Measurements from ENCODE around the gene GLIPR1L1. TPM values are rescaled to one million over a fixed set of nuclear protein-coding genes. Genes with fewer than 3 reads are reported as not detected.

The GLIPR1L1 gene
- total and polyA plus RNA-seq, 2 experiments from 2014 or later: 4.4 TPM; not detected in 1

DNA sequence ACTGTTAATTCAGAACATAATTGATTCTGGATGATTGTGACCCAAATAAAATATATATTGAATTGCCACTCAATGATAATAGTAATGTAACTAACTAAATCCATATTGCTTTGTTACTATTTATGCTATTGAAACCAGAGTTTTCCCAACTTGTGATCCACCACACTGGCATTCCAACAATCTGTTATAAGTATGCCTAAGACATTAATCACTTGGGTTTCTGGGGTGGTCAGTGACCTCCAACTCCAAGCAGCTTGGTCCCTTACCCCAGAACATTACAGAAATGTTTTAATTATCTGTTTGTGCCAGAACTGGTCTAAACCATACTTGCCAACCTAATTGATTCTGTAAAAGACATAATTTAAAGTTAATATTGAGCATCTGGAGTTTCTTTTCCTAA lies 19.0 kb upstream of the GLIPR1L1 start (continued):
- no peak for TF ChIP-seq EZH2 (IDR thresholded peaks at IDR 0.05; ENCODE audit: low read depth, unreplicated experiment)

DNA sequence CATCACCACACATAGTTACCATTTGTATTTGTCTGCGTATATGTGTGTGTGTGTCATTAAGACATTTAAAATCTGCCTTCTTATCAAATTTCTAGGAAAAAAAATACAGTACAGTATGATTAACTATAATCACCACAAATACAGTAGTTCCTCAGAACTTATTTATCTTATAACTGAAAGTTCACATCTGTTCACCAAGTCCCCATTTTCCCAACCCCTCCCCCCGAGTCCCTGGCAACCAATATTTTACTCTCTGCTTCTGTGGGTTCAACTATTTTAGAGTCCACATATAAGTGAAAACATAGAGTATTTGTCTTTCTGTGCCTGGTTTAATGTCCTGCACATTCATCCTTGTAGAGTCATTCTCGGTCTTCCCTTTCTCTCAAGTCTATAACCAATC lies 16.7 kb upstream of the GLIPR1L1 start:
- no peaks in the 10 kb centered on the region for H3K4me1 ChIP-seq (ENCODE audit: insufficient read depth)
- H3K9me3 Mint-ChIP-seq: no peaks in the 10 kb centered on the region
- H3K79me2 ChIP-seq (replicated peaks; ENCODE audit: insufficient read depth): no peaks in the 10 kb centered on the region
- no peaks in the 10 kb centered on the region for H3K36me3 ChIP-seq (ENCODE audit: insufficient read depth)
- H3K4me3 Mint-ChIP-seq: no peak overlapping the region
- no peak overlapping the region for H2AFZ ChIP-seq
- no peaks in the 10 kb centered on the region for H3K9me2 ChIP-seq (ENCODE audit: insufficient read depth)
- ATAC-seq (no peak), DNase-seq (ENCODE audit: low spot score) (no peak)
- TF ChIP-seq ZNF331 (CRISPR knock-in tag; IDR thresholded peaks at IDR 0.05; ENCODE audit: low read depth) (no peak), ZNF114 (CRISPR knock-in tag; IDR thresholded peaks at IDR 0.05) (no peak), NANOG (IDR thresholded peaks at IDR 0.05; ENCODE audit: borderline replicate concordance) (no peak), EZH2 (IDR thresholded peaks at IDR 0.05; ENCODE audit: low read depth, unreplicated experiment) (no peak), JUNB (IDR thresholded peaks at IDR 0.05; ENCODE audit: unreplicated experiment) (no peak), EZH2phosphoT487 (IDR thresholded peaks at IDR 0.05; ENCODE audit: unreplicated experiment) (no peak), POLR2AphosphoS5 (IDR thresholded peaks at IDR 0.05; ENCODE audit: low read depth) (no peak)
- TF ChIP-seq, protein P1, sequence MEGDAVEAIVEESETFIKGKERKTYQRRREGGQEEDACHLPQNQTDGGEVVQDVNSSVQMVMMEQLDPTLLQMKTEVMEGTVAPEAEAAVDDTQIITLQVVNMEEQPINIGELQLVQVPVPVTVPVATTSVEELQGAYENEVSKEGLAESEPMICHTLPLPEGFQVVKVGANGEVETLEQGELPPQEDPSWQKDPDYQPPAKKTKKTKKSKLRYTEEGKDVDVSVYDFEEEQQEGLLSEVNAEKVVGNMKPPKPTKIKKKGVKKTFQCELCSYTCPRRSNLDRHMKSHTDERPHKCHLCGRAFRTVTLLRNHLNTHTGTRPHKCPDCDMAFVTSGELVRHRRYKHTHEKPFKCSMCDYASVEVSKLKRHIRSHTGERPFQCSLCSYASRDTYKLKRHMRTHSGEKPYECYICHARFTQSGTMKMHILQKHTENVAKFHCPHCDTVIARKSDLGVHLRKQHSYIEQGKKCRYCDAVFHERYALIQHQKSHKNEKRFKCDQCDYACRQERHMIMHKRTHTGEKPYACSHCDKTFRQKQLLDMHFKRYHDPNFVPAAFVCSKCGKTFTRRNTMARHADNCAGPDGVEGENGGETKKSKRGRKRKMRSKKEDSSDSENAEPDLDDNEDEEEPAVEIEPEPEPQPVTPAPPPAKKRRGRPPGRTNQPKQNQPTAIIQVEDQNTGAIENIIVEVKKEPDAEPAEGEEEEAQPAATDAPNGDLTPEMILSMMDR (conservative IDR thresholded peaks at IDR 0.05; ENCODE audit: low read depth in 2 of 2): no peak
- TF ChIP-seq, protein P2, sequence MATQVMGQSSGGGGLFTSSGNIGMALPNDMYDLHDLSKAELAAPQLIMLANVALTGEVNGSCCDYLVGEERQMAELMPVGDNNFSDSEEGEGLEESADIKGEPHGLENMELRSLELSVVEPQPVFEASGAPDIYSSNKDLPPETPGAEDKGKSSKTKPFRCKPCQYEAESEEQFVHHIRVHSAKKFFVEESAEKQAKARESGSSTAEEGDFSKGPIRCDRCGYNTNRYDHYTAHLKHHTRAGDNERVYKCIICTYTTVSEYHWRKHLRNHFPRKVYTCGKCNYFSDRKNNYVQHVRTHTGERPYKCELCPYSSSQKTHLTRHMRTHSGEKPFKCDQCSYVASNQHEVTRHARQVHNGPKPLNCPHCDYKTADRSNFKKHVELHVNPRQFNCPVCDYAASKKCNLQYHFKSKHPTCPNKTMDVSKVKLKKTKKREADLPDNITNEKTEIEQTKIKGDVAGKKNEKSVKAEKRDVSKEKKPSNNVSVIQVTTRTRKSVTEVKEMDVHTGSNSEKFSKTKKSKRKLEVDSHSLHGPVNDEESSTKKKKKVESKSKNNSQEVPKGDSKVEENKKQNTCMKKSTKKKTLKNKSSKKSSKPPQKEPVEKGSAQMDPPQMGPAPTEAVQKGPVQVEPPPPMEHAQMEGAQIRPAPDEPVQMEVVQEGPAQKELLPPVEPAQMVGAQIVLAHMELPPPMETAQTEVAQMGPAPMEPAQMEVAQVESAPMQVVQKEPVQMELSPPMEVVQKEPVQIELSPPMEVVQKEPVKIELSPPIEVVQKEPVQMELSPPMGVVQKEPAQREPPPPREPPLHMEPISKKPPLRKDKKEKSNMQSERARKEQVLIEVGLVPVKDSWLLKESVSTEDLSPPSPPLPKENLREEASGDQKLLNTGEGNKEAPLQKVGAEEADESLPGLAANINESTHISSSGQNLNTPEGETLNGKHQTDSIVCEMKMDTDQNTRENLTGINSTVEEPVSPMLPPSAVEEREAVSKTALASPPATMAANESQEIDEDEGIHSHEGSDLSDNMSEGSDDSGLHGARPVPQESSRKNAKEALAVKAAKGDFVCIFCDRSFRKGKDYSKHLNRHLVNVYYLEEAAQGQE (IDR thresholded peaks at IDR 0.05; ENCODE audit: unreplicated experiment): no peak
- TF ChIP-seq, protein P3, sequence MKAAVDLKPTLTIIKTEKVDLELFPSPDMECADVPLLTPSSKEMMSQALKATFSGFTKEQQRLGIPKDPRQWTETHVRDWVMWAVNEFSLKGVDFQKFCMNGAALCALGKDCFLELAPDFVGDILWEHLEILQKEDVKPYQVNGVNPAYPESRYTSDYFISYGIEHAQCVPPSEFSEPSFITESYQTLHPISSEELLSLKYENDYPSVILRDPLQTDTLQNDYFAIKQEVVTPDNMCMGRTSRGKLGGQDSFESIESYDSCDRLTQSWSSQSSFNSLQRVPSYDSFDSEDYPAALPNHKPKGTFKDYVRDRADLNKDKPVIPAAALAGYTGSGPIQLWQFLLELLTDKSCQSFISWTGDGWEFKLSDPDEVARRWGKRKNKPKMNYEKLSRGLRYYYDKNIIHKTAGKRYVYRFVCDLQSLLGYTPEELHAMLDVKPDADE (IDR thresholded peaks at IDR 0.05): no peak
- TF ChIP-seq, protein P4, sequence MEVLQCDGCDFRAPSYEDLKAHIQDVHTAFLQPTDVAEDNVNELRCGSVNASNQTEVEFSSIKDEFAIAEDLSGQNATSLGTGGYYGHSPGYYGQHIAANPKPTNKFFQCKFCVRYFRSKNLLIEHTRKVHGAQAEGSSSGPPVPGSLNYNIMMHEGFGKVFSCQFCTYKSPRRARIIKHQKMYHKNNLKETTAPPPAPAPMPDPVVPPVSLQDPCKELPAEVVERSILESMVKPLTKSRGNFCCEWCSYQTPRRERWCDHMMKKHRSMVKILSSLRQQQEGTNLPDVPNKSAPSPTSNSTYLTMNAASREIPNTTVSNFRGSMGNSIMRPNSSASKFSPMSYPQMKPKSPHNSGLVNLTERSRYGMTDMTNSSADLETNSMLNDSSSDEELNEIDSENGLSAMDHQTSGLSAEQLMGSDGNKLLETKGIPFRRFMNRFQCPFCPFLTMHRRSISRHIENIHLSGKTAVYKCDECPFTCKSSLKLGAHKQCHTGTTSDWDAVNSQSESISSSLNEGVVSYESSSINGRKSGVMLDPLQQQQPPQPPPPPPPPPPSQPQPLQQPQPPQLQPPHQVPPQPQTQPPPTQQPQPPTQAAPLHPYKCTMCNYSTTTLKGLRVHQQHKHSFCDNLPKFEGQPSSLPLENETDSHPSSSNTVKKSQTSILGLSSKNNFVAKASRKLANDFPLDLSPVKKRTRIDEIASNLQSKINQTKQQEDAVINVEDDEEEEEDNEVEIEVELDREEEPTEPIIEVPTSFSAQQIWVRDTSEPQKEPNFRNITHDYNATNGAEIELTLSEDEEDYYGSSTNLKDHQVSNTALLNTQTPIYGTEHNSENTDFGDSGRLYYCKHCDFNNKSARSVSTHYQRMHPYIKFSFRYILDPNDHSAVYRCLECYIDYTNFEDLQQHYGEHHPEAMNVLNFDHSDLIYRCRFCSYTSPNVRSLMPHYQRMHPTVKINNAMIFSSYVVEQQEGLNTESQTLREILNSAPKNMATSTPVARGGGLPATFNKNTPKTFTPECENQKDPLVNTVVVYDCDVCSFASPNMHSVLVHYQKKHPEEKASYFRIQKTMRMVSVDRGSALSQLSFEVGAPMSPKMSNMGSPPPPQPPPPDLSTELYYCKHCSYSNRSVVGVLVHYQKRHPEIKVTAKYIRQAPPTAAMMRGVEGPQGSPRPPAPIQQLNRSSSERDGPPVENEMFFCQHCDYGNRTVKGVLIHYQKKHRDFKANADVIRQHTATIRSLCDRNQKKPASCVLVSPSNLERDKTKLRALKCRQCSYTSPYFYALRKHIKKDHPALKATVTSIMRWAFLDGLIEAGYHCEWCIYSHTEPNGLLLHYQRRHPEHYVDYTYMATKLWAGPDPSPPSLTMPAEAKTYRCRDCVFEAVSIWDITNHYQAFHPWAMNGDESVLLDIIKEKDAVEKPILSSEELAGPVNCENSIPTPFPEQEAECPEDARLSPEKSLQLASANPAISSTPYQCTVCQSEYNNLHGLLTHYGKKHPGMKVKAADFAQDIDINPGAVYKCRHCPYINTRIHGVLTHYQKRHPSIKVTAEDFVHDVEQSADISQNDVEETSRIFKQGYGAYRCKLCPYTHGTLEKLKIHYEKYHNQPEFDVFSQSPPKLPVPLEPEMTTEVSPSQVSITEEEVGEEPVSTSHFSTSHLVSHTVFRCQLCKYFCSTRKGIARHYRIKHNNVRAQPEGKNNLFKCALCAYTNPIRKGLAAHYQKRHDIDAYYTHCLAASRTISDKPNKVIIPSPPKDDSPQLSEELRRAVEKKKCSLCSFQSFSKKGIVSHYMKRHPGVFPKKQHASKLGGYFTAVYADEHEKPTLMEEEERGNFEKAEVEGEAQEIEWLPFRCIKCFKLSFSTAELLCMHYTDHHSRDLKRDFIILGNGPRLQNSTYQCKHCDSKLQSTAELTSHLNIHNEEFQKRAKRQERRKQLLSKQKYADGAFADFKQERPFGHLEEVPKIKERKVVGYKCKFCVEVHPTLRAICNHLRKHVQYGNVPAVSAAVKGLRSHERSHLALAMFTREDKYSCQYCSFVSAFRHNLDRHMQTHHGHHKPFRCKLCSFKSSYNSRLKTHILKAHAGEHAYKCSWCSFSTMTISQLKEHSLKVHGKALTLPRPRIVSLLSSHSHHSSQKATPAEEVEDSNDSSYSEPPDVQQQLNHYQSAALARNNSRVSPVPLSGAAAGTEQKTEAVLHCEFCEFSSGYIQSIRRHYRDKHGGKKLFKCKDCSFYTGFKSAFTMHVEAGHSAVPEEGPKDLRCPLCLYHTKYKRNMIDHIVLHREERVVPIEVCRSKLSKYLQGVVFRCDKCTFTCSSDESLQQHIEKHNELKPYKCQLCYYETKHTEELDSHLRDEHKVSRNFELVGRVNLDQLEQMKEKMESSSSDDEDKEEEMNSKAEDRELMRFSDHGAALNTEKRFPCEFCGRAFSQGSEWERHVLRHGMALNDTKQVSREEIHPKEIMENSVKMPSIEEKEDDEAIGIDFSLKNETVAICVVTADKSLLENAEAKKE (CRISPR knock-in tag; IDR thresholded peaks at IDR 0.05): no peak
- H3K27ac Mint-ChIP-seq: no peak overlapping the region
- no peaks in the 10 kb centered on the region for H3F3A ChIP-seq (replicated peaks; ENCODE audit: low read depth)
- peaks cover 3% of the 10 kb centered on the region; the same call in 1 of the 3 replicates for H3K4me1 Mint-ChIP-seq
- no peak overlapping the region for H3K4me3 ChIP-seq
- H3K27ac ChIP-seq (ENCODE audit: low read depth): no peak overlapping the region
- no peaks in the 10 kb centered on the region for H3K36me3 Mint-ChIP-seq (ENCODE audit: low read depth)
- no peaks in the 10 kb centered on the region for H3K27me3 ChIP-seq (ENCODE audit: insufficient read depth)
- H3K27me3 Mint-ChIP-seq (ENCODE audit: insufficient read depth, low read depth, poor library complexity): no peaks in the 10 kb centered on the region
- H4K20me1 ChIP-seq (replicated peaks; ENCODE audit: insufficient read depth): no peaks in the 10 kb centered on the region
- no peak overlapping the region for H3K4me2 ChIP-seq
